GM12875 (cell line): ENCODE measurements around the gene BDH1.

Source experiments
- H3K4me3 ChIP-seq: one replicate; pipeline ENCODE4 v1.5.1; 2011; ENCODE audit warnings: low read depth, low read length, control low read depth
- CTCF ChIP-seq: IDR thresholded peaks from 2 replicates; pipeline ENCODE4 v1.5.1; 2011; ENCODE audit warnings: low read depth, mild to moderate bottlenecking, control low read depth, inconsistent platforms, low read length, moderate library complexity, borderline replicate concordance; ENCODE audit not compliant: insufficient read depth

BDH1 gene

DNA sequence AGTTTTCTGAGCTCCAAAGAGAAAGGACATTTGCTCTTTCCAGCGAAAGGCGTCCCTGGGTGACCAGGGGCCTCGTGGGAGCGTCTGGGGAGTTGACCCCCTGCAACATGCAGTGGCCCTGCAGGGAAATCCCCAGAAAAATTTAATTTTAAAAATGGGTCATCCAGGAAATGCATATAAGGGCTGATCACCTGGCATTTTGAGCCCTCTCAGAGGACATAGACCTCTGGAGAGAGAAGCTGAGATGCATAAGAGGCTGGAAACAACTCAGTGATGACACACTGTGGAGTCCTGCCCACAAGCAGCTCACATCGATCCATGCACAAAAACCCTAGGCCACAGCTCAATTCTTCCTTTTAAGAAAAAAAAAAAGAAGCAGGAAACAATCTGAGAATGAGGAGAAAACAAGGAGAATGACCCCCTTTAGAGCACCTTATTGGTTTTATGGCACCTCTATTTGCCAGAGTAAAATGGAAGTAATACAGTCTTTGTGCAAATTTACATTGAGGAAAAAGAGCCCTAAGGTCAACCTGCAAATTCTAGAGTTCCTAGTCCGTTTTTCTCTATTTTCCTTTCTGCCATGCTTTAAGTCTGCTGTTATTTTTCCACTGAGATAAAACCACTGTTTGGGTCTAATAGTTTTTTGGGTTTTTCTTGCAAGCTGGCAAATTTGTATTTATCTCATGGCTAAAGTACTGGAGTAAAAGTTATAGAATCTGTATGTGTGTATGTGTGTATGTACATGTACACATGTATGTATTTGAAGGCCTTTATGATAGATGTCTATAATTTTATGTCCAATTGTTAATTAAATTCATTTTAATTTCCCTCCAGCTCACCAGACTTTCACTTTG lies 6.9 kb upstream of the BDH1 start:
- TF ChIP-seq CTCF: no peak
- H3K4me3 ChIP-seq: no peak overlapping the region

GRCh38 chr3:197561926-197562325 lies 6.2 kb upstream of the BDH1 start:
- TF ChIP-seq CTCF: no peak
- H3K4me3 ChIP-seq: no peak overlapping the region

- TF ChIP-seq CTCF: no peak
- no peak overlapping the region for H3K4me3 ChIP-seq
Observed at GRCh38 chr3:197559651-197560050, 3.9 kb upstream of the BDH1 start.

DNA sequence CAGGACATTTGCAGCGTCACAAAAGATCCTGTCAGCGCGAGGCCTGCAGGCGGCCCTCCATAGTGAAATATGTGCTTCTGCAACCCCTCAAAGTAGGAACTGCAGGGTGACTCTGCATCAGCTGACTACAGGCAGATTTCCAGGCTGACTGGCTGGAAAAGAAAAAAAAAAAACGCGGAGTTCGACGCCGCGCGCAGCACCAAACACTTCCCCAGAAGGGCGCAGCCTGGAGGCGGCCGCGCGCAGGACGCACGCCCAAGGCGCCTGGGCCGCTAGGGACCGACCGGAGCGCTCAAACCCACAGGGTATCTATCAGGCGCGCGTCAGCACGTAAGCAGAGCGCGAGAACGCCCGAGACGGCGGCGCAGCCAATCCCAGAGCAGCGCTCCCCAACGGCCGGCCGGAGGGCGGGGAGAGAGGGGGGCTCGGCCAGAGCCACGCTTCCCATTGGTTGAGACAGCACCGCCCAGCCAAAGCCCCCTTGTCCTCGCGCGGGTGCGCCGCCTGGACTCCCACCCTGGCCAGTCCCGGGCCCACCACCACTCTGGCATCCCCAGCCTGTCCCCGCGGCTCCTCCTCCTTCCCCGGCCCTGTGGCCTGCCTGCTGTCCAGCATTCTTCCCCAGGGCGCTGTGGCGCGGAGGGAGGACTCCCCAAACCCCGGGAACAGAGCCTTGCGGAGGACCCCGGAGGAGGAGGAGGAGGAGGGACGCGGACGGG lies 1.0 kb downstream of the BDH1 start:
- TF ChIP-seq CTCF: peak; percentile 69
- H3K4me3 ChIP-seq: peak overlapping the region; percentile 99

GRCh38 chr3:197554196-197554561 lies 1.6 kb downstream of the BDH1 start:
- H3K4me3 ChIP-seq: peak overlapping the region; percentile 99
- no peak for TF ChIP-seq CTCF

GRCh38 chr3:197552198-197552597 lies 3.6 kb downstream of the BDH1 start:
- no peak for TF ChIP-seq CTCF
- no peak overlapping the region for H3K4me3 ChIP-seq

DNA sequence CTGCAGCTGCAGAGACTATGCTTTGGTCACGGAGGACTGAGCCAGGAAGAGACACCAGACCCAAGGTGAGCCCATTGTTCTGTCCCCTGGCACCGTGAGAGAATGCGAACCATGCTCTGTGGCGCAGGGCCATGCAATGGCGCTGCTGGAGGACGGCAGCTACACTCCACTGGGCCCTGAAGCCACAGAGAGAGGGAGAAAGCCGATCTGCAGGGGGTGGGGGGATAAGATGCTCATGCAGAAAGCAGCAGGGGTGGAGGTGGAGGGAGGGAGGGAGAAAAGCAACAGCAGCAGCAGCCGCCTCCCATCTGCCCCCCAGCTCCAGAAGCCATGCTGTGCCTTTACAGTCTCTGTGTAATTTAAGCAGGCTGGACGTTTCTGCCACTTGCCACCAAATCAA lies 5.3 kb downstream of the BDH1 start:
- H3K4me3 ChIP-seq: no peak overlapping the region
- no peak for TF ChIP-seq CTCF
